ENCODE data around the gene UXS1.
"Not testable (repeated sequence)": the region's sequence is repeated elsewhere in the genome, so short reads cannot be mapped to it uniquely, and the experiment has no call there.

UXS1 gene

DNA sequence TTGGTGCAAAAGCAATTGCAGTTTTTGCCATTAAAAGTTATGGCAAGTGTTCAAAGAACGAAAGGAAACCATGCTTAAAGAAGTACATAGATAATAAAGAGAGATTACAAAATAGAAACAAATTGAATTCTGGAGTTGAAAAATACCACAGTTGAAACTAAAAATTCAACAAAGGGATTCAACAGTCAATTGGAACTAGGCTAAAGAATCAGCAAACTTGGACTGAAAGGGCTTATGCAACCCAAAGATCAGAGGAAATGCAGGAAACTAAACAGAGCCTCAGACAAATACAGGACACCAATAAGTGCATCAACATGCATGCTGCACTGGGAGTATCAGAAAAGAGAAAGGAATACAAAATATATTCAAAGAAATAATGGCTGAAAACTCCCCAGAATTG lies 40.3 kb downstream of the UXS1 start:
- Mint-ChIP-seq H3K4me1 (peaks cover 52% of the 10 kb centered on the region), H3K27me3 (no peaks in the 10 kb centered on the region), H3K36me3 (ENCODE audit: insufficient read depth) (peaks cover 18% of the 10 kb centered on the region), H3K4me3 (no peak overlapping the region), H3K27ac (ENCODE audit: low read depth) (no peak overlapping the region), H3K9me3 (peaks cover 15% of the 10 kb centered on the region)
- no peak for ATAC-seq (replicated peaks; ENCODE audit: extremely low read depth, poor library complexity, severe bottlenecking)
- DNase-seq (ENCODE audit: low spot score in 2 of 2) = no peak

DNA sequence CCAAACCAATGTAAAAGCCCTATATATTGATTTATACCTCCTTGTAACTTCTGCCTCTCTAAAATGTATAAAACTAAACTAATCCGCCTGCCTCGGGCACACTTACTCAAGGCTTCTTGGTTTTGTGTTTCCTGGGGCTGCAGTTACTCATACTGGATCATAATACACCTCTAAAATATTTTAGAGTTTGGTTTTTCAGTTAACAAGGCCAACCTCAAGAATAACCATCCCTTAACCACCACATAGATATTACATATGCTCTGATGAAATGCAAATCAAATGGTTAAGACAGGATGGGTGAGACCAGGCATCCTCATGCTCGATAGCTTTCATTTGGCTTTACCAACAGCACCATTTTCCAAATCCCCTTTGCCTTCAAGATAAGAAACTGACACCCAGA lies 46.4 kb downstream of the UXS1 start:
- H3K4me3 Mint-ChIP-seq = peak overlapping the region; percentile 38
- peaks cover 27% of the 10 kb centered on the region for H3K36me3 Mint-ChIP-seq (ENCODE audit: insufficient read depth)
- H3K27me3 Mint-ChIP-seq = no peaks in the 10 kb centered on the region
- H3K9me3 Mint-ChIP-seq = peaks cover under 1% of the 10 kb centered on the region
- H3K4me1 Mint-ChIP-seq = peaks cover 53% of the 10 kb centered on the region
- no peak for DNase-seq (ENCODE audit: low spot score in 2 of 2)
- no peak for ATAC-seq (replicated peaks; ENCODE audit: extremely low read depth, poor library complexity, severe bottlenecking)
- H3K27ac Mint-ChIP-seq (ENCODE audit: low read depth) = peak overlapping the region; percentile 91

DNA sequence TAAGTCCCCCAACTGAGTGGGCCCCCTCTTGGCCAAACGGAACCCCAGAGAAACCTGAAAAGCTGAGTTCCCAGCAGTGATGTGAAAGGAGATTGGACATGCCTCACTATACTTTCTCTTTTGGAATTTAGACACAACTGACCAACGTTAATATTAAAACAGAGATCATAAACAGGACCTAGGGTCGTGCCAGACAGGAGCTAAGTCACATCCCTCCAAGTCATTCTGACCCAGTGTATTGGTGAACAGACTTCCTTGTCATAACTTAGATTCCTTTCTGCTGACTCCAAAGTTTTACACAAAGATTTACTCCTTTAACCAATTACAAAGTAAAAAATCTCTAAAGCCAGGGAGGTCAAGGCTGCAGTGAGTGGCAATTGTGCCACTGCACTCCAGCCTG lies 46.9 kb downstream of the UXS1 start:
- Mint-ChIP-seq H3K27ac (ENCODE audit: low read depth) (peak overlapping the region; percentile 91), H3K36me3 (ENCODE audit: insufficient read depth) (peaks cover 29% of the 10 kb centered on the region), H3K4me1 (peaks cover 53% of the 10 kb centered on the region), H3K27me3 (no peaks in the 10 kb centered on the region), H3K9me3 (no peaks in the 10 kb centered on the region), H3K4me3 (peak overlapping the region; percentile 38)
- no peak for ATAC-seq (replicated peaks; ENCODE audit: extremely low read depth, poor library complexity, severe bottlenecking)
- no peak for DNase-seq (ENCODE audit: low spot score in 2 of 2)

DNA sequence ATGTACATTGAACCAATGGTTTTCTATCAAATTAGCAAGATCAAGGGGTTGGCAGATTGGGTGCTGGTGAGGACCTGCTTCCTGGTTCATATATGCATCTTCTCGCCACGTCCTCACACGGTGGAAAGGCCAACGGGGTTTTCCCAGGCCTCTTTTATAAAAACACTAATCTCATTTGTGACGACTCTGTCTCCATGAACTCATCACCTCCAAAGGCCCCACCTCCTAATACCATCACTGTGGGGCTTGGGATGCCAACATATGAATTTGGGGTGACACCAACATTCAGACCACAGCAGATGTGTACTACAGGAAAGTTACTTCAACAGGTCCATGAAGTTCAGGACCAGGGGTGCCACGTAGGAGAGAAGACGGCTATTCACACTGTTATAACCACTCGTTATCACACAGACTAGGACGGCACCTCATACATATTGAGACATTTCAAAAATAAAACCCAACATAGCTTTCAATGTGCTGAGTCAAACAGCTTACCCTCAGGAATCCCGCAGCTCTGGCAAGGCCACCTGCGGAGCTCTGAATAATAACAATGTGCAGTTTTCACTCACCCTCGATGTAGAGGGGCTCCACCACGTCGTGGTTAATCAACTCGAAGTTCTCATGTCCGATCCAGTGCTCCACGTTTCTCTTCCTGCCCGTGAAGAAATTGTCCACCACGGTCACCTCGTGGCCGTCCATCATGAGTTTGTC lies 49.3 kb downstream of the UXS1 start:
- peak overlapping the region; percentile 58 for H3K4me3 Mint-ChIP-seq
- peak overlapping the region; percentile 74 for H3K27ac Mint-ChIP-seq (ENCODE audit: low read depth)
- H3K9me3 Mint-ChIP-seq = no peaks in the 10 kb centered on the region
- peaks cover 66% of the 10 kb centered on the region for H3K4me1 Mint-ChIP-seq
- H3K36me3 Mint-ChIP-seq (ENCODE audit: insufficient read depth) = peaks cover 28% of the 10 kb centered on the region
- DNase-seq (ENCODE audit: low spot score in 2 of 2) = peak; percentile 27 to 57
- ATAC-seq (replicated peaks; ENCODE audit: extremely low read depth, poor library complexity, severe bottlenecking) = peak; percentile 89
- no peaks in the 10 kb centered on the region for H3K27me3 Mint-ChIP-seq

DNA sequence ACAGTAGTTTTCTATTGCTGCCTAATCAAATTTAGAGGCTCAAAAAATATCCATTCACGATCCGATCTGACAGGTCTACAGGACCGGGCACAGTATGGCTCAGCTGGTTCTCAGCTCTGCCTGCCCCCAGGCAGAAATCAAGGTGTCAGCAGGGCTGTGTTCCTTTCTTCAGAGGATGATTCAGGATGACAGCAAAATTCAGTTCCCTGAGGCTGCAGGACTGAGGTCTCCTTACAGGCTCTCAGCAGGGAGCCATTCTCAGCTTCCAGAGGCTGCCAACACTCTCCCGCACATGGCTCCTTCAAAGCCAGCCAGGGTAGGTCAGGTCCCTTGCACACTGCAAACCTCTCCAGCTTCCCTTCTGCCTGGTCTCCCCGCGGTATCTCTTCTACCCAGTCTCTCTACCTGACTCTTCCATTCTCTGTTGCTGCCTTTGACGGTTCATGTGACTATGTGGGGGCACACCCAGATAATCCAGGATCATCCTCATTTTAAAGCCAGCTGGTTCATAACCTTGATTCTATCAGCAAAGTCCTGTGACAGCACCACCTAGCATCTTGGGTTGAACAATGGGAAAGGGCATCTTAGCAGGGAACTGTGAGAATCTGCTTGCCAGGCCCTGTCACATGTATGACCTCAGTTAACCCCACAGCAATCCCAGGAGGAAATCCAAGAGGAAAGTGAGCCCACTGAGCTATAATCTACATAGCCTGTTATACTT lies 50.4 kb downstream of the UXS1 start:
- Mint-ChIP-seq H3K4me1 (peaks cover 72% of the 10 kb centered on the region), H3K36me3 (ENCODE audit: insufficient read depth) (peaks cover 30% of the 10 kb centered on the region), H3K27ac (ENCODE audit: low read depth) (peak overlapping the region; percentile 74), H3K27me3 (no peaks in the 10 kb centered on the region), H3K9me3 (no peaks in the 10 kb centered on the region), H3K4me3 (no peak overlapping the region)
- no peak for DNase-seq (ENCODE audit: low spot score in 2 of 2)
- ATAC-seq (replicated peaks; ENCODE audit: extremely low read depth, poor library complexity, severe bottlenecking) = no peak

DNA sequence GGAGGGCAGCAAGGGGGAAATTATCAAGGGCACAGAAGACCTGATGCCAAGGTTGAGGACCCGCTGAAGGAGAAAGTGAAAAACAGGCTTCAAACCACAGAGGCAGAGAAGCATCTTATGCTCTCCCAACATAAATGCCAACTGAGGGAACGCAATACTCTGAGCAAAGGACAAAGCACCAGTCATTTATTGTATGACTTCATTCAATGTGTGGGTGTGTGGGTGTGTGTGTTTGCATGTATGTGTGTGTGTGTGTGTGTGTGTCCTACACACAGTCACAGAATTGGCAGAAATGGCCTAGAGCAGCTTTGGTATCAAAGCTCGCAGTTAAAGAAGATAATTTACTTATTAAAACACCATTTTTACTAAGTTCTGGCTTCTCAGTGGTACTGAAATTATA lies 51.4 kb downstream of the UXS1 start:
- Mint-ChIP-seq H3K27ac (ENCODE audit: low read depth) (peak overlapping the region; percentile 9), H3K27me3 (no peaks in the 10 kb centered on the region), H3K4me3 (no peak overlapping the region), H3K4me1 (peaks cover 76% of the 10 kb centered on the region), H3K9me3 (no peaks in the 10 kb centered on the region), H3K36me3 (ENCODE audit: insufficient read depth) (peaks cover 33% of the 10 kb centered on the region)
- DNase-seq (ENCODE audit: low spot score in 2 of 2) (no peak), ATAC-seq (replicated peaks; ENCODE audit: extremely low read depth, poor library complexity, severe bottlenecking) (no peak)

DNA sequence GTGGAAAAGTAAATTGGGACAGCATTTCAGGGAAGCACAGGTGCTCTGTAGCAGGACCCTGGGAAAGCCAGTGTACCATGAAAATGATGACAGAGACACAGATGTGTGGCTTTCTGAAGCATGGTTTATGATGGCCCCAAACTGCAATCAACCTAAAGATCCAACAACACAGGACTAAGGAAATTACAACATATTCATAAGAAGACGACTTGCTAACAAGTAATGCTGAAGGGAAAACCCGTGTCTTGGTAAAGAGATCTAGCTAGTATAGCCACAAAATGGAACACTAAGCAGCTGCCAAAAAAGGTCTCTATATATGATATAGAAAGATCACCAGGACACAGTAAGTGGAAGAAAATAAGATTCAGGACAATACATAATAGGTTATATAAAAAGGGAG lies 53.2 kb downstream of the UXS1 start:
- Mint-ChIP-seq H3K9me3 (no peaks in the 10 kb centered on the region), H3K36me3 (ENCODE audit: insufficient read depth) (peaks cover 32% of the 10 kb centered on the region), H3K4me1 (peaks cover 67% of the 10 kb centered on the region), H3K27me3 (no peaks in the 10 kb centered on the region), H3K4me3 (no peak overlapping the region), H3K27ac (ENCODE audit: low read depth) (peak overlapping the region; percentile 75)
- DNase-seq (ENCODE audit: low spot score in 2 of 2) (no peak), ATAC-seq (replicated peaks; ENCODE audit: extremely low read depth, poor library complexity, severe bottlenecking) (no peak)

DNA sequence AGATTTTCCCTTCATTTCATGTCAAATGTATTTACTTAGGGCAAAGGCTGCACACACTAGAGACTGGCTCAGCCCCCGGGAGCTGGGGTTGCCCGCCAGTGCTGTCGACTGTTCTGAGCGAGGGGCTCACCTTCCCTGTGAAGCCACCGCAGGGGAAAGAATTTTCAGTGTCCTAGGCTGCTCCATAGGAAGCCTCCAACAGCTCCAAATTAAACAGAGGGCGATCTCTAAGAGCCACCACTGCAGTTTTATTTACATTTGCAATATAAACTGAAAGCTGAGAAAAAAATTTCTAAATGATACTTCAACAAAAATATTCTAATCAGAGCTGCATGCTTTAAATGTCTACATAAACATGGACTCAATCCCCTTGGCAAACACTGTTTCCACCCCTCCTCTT lies 54.0 kb downstream of the UXS1 start:
- H3K27me3 Mint-ChIP-seq = no peaks in the 10 kb centered on the region
- no peaks in the 10 kb centered on the region for H3K9me3 Mint-ChIP-seq
- DNase-seq (ENCODE audit: low spot score in 2 of 2) (no peak), ATAC-seq (replicated peaks; ENCODE audit: extremely low read depth, poor library complexity, severe bottlenecking) (no peak)
- H3K36me3 Mint-ChIP-seq (ENCODE audit: insufficient read depth) = peaks cover 29% of the 10 kb centered on the region
- no peak overlapping the region for H3K4me3 Mint-ChIP-seq
- peak overlapping the region; percentile 94 for H3K27ac Mint-ChIP-seq (ENCODE audit: low read depth)
- H3K4me1 Mint-ChIP-seq = peaks cover 64% of the 10 kb centered on the region

DNA sequence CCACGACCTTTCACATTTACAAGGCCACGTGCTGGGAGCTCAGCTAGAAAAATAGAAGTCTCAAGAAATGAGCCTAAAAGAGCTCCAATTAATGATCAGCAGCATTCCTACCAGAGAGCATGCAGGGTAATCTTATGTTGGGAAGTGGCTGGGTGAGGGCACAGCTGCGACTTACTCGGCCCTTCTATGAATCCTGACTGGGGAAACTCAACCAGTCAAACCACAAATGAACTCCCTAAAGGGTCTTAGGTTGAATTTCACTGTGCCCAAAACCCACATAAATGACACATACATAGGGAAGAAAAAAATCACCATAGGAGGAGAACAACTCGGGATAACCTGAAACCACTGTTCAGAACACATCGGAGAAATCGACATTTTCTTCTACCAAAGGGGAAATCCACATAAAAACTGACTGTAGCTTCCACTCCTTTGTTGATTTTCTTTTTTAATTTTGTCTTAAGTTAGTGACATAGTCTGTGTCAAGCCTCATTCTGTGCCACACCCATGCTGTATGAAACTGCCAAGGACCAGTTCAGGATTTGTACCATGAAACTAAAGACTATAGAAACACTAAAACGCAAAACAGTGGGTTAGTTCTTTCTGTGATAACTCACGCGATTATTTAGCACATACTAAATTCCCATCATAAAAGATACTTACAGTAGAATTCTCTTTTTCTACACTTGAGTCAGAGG lies 54.7 kb downstream of the UXS1 start:
- Mint-ChIP-seq H3K27me3 (no peaks in the 10 kb centered on the region), H3K4me1 (peaks cover 56% of the 10 kb centered on the region), H3K9me3 (no peaks in the 10 kb centered on the region), H3K36me3 (ENCODE audit: insufficient read depth) (peaks cover 22% of the 10 kb centered on the region), H3K27ac (ENCODE audit: low read depth) (peak overlapping the region; percentile 94), H3K4me3 (peak overlapping the region; percentile 78)
- ATAC-seq (replicated peaks; ENCODE audit: extremely low read depth, poor library complexity, severe bottlenecking) (no peak), DNase-seq (ENCODE audit: low spot score in 2 of 2) (no peak)

DNA sequence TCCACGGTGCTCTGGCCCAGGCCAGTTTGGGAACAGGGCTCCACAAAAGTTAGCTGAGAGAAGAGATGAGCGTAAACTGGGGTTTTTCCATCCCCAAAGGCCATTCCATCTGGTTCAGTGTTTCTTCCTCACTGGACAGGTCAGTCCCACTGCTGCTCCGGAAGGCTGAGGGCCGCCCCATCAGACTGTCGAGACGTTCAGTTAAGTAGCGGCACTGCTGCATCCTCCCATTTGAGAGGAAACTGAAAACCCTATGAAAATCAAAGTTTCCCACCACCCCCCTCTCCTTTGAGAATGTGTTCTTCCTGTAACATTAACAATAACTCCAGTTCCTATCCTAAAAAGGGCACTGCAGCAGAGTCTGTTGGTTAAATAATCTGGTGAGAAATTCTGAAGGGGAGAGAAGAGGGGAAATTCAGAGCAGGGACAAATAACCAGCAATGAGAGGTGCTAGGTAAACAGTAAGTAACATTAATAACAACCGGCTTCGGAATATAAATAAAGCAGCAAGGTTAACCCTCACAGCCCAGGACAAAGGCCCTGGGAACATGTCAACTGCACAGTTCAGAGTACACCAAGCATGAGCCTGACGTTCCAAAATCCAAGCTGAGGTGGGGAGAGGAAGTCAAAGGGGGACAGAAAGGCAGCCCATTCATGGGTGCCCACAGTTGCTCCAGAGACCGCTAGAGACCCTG lies 55.4 kb downstream of the UXS1 start:
- Mint-ChIP-seq H3K27me3 (no peaks in the 10 kb centered on the region), H3K9me3 (no peaks in the 10 kb centered on the region), H3K4me3 (peak overlapping the region; percentile 78), H3K27ac (ENCODE audit: low read depth) (peak overlapping the region; percentile 94), H3K4me1 (peaks cover 52% of the 10 kb centered on the region), H3K36me3 (ENCODE audit: insufficient read depth) (peaks cover 17% of the 10 kb centered on the region)
- ATAC-seq (replicated peaks; ENCODE audit: extremely low read depth, poor library complexity, severe bottlenecking) (peak; percentile 30), DNase-seq (ENCODE audit: low spot score in 2 of 2) (no peak)

DNA sequence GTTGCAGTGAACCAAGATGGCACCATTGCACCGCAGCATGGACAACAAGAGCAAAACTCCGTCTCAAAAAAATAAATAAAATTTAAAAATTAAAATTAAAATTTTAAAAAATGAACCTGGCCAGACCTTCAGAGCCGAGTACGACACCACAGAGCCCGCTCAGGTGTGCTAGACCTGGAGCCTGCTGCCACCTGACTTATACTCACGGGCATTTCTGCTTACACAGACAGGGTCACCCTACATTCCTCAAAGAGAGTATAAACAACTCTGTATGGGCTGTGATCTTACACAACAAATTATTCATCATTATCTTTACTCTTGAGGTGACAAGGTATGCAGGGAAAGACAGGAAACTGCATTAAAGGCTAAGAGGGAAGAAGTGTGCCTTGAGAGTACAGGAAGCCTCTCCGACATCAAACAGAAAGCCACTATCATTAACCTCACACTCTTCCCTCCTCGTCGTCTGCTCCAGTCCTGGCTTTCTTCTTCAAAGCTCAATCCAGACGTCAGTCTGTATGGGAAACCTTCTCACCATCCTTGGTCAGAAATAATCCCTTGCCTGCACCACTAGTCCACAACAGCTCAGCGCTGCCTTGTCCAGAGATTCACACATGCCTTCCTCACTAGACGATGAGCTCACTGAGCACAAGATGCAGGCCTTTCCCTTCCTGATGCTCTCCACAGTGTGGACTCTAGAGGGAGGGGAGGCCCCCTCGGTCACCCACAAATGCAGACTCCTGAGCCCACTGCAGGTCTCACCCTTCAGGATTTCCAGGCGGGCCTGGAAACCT lies 56.2 kb downstream of the UXS1 start:
- H3K4me1 Mint-ChIP-seq = peaks cover 45% of the 10 kb centered on the region
- H3K4me3 Mint-ChIP-seq = peak overlapping the region; percentile 78
- ATAC-seq (replicated peaks; ENCODE audit: extremely low read depth, poor library complexity, severe bottlenecking) = peak; percentile 69

DNA sequence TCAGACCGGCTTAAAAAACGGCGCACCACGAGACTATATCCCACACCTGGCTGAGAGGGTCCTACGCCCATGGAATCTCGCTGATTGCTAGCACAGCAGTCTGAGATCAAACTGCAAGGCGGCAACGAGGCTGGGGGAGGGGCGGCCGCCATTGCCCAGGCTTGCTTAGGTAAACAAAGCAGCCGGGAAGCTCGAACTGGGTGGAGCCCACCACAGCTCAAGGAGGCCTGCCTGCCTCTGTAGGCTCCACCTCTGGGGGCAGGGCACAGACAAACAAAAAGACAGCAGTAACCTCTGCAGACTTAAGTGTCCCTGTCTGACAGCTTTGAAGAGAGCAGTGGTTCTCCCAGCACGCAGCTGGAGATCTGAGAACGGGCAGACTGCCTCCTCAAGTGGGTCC lies 62.9 kb downstream of the UXS1 start:
- H3K36me3 Mint-ChIP-seq (ENCODE audit: insufficient read depth) = peaks cover 14% of the 10 kb centered on the region
- H3K9me3 Mint-ChIP-seq; DNase-seq (ENCODE audit: low spot score in 2 of 2); H3K27me3 Mint-ChIP-seq; ATAC-seq (replicated peaks; ENCODE audit: extremely low read depth, poor library complexity, severe bottlenecking); H3K27ac Mint-ChIP-seq (ENCODE audit: low read depth): not testable (repeated sequence)
- H3K4me3 Mint-ChIP-seq = peak overlapping the region; percentile 64
- peaks cover 13% of the 10 kb centered on the region for H3K4me1 Mint-ChIP-seq

More for the DNA sequence above, 56.2 kb downstream of the UXS1 start:
- DNase-seq (ENCODE audit: low spot score in 2 of 2) = no peak
- Mint-ChIP-seq H3K27ac (ENCODE audit: low read depth) (peak overlapping the region; percentile 94), H3K36me3 (ENCODE audit: insufficient read depth) (peaks cover 15% of the 10 kb centered on the region), H3K27me3 (no peaks in the 10 kb centered on the region), H3K9me3 (no peaks in the 10 kb centered on the region)
